Smooth muscle cell (in vitro differentiated cells): ENCODE results near the gene AP3B2. TPM values are rescaled to one million over a fixed set of nuclear protein-coding genes. Genes with fewer than 3 reads are reported as not detected.

Source experiments
- DNase-seq: peaks from one replicate; lab custom pipeline; 2025; ENCODE audit not compliant: unreplicated experiment; lab: John Stamatoyannopoulos, UW
- H2AFZ ChIP-seq: fragments of 200-600 bp; sonication (generic); 2 replicates; pipeline ENCODE4 v1.6.0; 2016; ENCODE audit warnings: antibody characterized with exemption, low read depth, mild to moderate bottlenecking
- H3F3A ChIP-seq: fragments of 200-600 bp; sonication (generic); 2 replicates; pipeline ENCODE4 v1.6.0; 2017; ENCODE audit warnings: antibody characterized with exemption, low read depth
- H3K27ac ChIP-seq: fragments of 200-600 bp; sonication (generic); 2 replicates; pipeline ENCODE4 v1.5.1; 2016; ENCODE audit warnings: low read depth, mild to moderate bottlenecking
- H3K27me3 ChIP-seq: fragments of 200-600 bp; sonication (generic); 2 replicates; pipeline ENCODE4 v1.6.1; 2016; ENCODE audit warnings: low read depth, mild to moderate bottlenecking
- H3K36me3 ChIP-seq: fragments of 200-600 bp; sonication (generic); 2 replicates; pipeline ENCODE4 v1.5.1; 2016; ENCODE audit warnings: low read depth
- H3K4me1 ChIP-seq: fragments of 200-600 bp; sonication (generic); 2 replicates; pipeline ENCODE4 v1.5.1; 2016; ENCODE audit warnings: low read depth
- H3K4me2 ChIP-seq: fragments of 200-600 bp; sonication (generic); 2 replicates; pipeline ENCODE4 v1.6.0; 2016; ENCODE audit warnings: mild to moderate bottlenecking
- H3K4me3 ChIP-seq: fragments of 200-600 bp; sonication (generic); 2 replicates; pipeline ENCODE4 v1.5.1; 2016; ENCODE audit warnings: mild to moderate bottlenecking
- H3K79me2 ChIP-seq: fragments of 200-600 bp; sonication (generic); 2 replicates; pipeline ENCODE4 v1.6.0; 2016; ENCODE audit warnings: low read depth, mild to moderate bottlenecking
- H3K9ac ChIP-seq: fragments of 200-600 bp; sonication (generic); 2 replicates; pipeline ENCODE4 v1.6.0; 2016; ENCODE audit warnings: low read depth
- H3K9me3 ChIP-seq: fragments of 200-600 bp; sonication (generic); replicated peaks from 2 replicates; pipeline ENCODE4 v1.5.1; 2016; ENCODE audit warnings: low read depth
- H4K20me1 ChIP-seq: fragments of 200-600 bp; sonication (generic); 2 replicates; pipeline ENCODE4 v1.6.0; 2016; ENCODE audit warnings: low read depth
- CTCF ChIP-seq: fragments of 200-600 bp; sonication (generic); IDR thresholded peaks from 2 replicates; pipeline ENCODE4 v1.5.1; 2017; ENCODE audit warnings: borderline replicate concordance, mild to moderate bottlenecking, antibody characterized with exemption; ENCODE audit not compliant: insufficient read depth, poor library complexity, severe bottlenecking
- WGBS: methylation state at CpG from one replicate; pipeline ENCODE4 v1.1.7; 2016; ENCODE audit warnings: low lambda C conversion rate; 5-methylcytosine and 5-hydroxymethylcytosine counted together
- polyA plus RNA-seq: library from polyadenylated mRNA; unstranded; fragments of >200 nt; fragmentation: Nextera tagmentation; extraction: Ambion mirVana; gene quantifications from 2 replicates; pipeline ENCODE4 v1.2.1, GENCODE V29; 2016
- total RNA-seq: library from RNA; depleted of rRNA; stranded (reverse); fragments of >200 nt; gene quantifications from 2 replicates; pipeline ENCODE4 v1.2.3, GENCODE V29; 2014

The AP3B2 gene
- total and polyA plus RNA-seq, 2 experiments from 2014 or later: 0.66 to 1.6 TPM

DNA sequence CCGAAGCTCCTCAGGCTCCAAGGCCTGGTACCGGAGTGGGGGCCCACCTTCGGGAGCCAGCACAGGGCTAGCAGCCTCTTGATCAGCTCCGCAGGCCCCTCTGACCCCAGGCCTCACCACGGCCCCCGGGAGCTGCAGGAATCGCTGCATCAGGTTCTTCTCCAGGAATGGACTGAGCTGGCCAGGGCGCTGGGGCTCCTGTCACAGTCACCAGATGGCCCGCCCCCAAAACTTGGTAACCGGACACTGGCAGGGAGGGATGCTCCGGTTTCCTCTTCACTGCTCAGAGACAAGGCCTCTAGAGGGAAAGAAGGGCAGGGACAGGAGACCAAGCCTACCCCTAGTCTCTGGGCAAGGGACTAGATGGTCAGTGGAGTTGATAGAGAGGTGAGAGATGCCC lies 9.9 kb downstream of the AP3B2 start:
- Histone ChIP-seq H3K9ac (no peak overlapping the region), H3K9me3 (no peaks in the 10 kb centered on the region), H3K4me1 (no peaks in the 10 kb centered on the region), H4K20me1 (no peaks in the 10 kb centered on the region), H3K27ac (no peak overlapping the region), H3K27me3 (no peaks in the 10 kb centered on the region), H2AFZ (no peak overlapping the region), H3K79me2 (no peaks in the 10 kb centered on the region), H3K4me3 (no peak overlapping the region), H3K4me2 (no peak overlapping the region), H3F3A (no peaks in the 10 kb centered on the region), H3K36me3 (no peaks in the 10 kb centered on the region)
- no peak for TF ChIP-seq CTCF
- DNase-seq: no peak
- WGBS: 75% methylated on average over 11 of the region's 11 CpGs

- H3K4me2 ChIP-seq: no peak overlapping the region
- no peak overlapping the region for H2AFZ ChIP-seq
- no peak for TF ChIP-seq CTCF
- no peak overlapping the region for H3K9ac ChIP-seq
- no peak overlapping the region for H3K27ac ChIP-seq
- H3K9me3 ChIP-seq: no peaks in the 10 kb centered on the region
- no peaks in the 10 kb centered on the region for H4K20me1 ChIP-seq
- H3K4me1 ChIP-seq: no peaks in the 10 kb centered on the region
- H3K79me2 ChIP-seq: no peaks in the 10 kb centered on the region
- H3K36me3 ChIP-seq: no peaks in the 10 kb centered on the region
- H3K27me3 ChIP-seq: no peaks in the 10 kb centered on the region
- no peaks in the 10 kb centered on the region for H3F3A ChIP-seq
- no peak for DNase-seq
- WGBS: 78% methylated on average over 8 of the region's 8 CpGs
- H3K4me3 ChIP-seq: no peak overlapping the region
These were observed 10.8 kb downstream of the AP3B2 start for GRCh38 chr15:82698711-82699345.

GRCh38 chr15:82697735-82698407 lies 11.8 kb downstream of the AP3B2 start:
- H3K4me3 ChIP-seq: no peak overlapping the region
- no peak overlapping the region for H2AFZ ChIP-seq
- H3K27ac ChIP-seq: no peak overlapping the region
- no peaks in the 10 kb centered on the region for H3F3A ChIP-seq
- DNase-seq: no peak
- H3K9ac ChIP-seq: no peak overlapping the region
- no peak for TF ChIP-seq CTCF
- H3K36me3 ChIP-seq: no peaks in the 10 kb centered on the region
- no peak overlapping the region for H3K4me2 ChIP-seq
- no peaks in the 10 kb centered on the region for H3K27me3 ChIP-seq
- H3K79me2 ChIP-seq: no peaks in the 10 kb centered on the region
- WGBS: 94% methylated on average over 9 of the region's 9 CpGs
- H3K9me3 ChIP-seq: no peaks in the 10 kb centered on the region
- no peaks in the 10 kb centered on the region for H4K20me1 ChIP-seq
- no peaks in the 10 kb centered on the region for H3K4me1 ChIP-seq

DNA sequence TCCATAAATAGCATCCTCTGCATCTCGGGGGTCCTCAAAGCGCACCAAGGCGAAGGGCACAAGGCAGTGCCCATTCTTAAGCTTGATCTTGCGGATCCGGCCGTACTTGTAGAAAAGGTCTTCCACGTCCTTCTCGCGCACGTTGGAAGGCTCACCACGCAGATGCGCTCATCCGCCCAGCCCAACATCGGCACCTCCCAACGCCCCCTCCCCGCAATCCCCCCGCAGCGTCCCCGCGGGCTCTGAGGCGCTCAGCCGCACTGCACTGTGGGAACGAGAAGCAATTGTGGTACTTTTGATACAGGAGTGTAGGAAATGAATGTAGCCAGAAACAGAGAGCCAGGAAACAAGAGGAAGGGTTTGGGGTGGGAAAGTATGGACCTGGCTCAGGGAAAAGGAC lies 17.5 kb downstream of the AP3B2 start:
- no peak overlapping the region for H3K4me3 ChIP-seq
- no peak overlapping the region for H2AFZ ChIP-seq
- no peaks in the 10 kb centered on the region for H3K36me3 ChIP-seq
- no peaks in the 10 kb centered on the region for H3F3A ChIP-seq
- no peaks in the 10 kb centered on the region for H3K4me1 ChIP-seq
- no peaks in the 10 kb centered on the region for H3K79me2 ChIP-seq
- no peak overlapping the region for H3K9ac ChIP-seq
- no peak for DNase-seq
- no peak overlapping the region for H3K4me2 ChIP-seq
- no peaks in the 10 kb centered on the region for H3K27me3 ChIP-seq
- no peaks in the 10 kb centered on the region for H3K9me3 ChIP-seq
- no peak for TF ChIP-seq CTCF
- H4K20me1 ChIP-seq: no peaks in the 10 kb centered on the region
- WGBS: 94% methylated on average over 23 of the region's 23 CpGs
- H3K27ac ChIP-seq: no peak overlapping the region
